ENCODE measurements around the gene DYNLL1. TPM values are rescaled to one million over a fixed set of nuclear protein-coding genes. Genes with fewer than 3 reads are reported as not detected.

The DYNLL1 gene
- total and polyA plus RNA-seq, 2 of the 13 experiments (the other 11 are each of a cell fraction or from before 2014, with no cell fraction given): 271 to 294 TPM

DNA sequence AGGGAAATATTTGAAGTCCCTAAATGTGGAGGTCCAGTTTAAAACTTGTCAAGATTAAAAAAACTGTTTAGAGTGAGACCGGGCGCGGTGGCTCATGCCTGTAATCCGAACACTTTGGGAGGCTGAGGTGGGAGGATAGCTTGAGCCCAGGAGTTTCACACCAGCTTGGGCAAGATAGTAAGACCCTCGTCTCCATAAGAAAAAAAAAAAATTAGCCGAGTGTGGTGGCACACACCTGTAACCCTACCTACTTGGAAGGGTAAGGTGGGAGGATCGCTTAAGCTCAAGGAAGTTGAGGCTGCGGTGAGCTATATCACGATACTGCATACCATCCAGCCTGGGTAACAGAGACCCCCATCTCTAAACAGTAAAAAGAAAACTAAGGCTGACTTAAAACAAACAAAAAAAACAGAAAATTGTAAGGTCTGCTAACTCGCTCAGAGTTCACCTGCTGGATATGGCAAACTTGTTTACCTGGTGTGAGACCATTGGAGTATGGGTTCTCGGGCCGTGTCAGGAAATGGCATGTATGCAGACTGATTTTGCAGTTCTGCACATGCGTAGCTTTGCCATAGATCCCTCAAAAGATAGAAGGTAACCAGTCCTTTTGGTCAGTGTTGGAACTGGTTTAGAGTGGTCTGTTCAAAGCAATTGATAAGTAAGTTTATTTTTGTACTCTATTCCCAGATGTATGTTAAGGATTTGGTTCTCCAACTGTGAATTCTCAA, 40.3 kb downstream of the DYNLL1 start (continued):
- TF ChIP-seq, protein P1, sequence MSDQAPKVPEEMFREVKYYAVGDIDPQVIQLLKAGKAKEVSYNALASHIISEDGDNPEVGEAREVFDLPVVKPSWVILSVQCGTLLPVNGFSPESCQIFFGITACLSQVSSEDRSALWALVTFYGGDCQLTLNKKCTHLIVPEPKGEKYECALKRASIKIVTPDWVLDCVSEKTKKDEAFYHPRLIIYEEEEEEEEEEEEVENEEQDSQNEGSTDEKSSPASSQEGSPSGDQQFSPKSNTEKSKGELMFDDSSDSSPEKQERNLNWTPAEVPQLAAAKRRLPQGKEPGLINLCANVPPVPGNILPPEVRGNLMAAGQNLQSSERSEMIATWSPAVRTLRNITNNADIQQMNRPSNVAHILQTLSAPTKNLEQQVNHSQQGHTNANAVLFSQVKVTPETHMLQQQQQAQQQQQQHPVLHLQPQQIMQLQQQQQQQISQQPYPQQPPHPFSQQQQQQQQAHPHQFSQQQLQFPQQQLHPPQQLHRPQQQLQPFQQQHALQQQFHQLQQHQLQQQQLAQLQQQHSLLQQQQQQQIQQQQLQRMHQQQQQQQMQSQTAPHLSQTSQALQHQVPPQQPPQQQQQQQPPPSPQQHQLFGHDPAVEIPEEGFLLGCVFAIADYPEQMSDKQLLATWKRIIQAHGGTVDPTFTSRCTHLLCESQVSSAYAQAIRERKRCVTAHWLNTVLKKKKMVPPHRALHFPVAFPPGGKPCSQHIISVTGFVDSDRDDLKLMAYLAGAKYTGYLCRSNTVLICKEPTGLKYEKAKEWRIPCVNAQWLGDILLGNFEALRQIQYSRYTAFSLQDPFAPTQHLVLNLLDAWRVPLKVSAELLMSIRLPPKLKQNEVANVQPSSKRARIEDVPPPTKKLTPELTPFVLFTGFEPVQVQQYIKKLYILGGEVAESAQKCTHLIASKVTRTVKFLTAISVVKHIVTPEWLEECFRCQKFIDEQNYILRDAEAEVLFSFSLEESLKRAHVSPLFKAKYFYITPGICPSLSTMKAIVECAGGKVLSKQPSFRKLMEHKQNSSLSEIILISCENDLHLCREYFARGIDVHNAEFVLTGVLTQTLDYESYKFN (CRISPR knock-in tag; conservative IDR thresholded peaks at IDR 0.05): peak; percentile 36; the same call in 1 of the 2 replicates
- TF ChIP-seq ARID4A (CRISPR knock-in tag; IDR thresholded peaks at IDR 0.05; ENCODE audit: borderline replicate concordance): peak; percentile 51; the same call in 1 of the 2 replicates
- TF ChIP-seq FOXA3 (CRISPR knock-in tag; IDR thresholded peaks at IDR 0.05): peak; percentile 47; the same call in 1 of the 2 replicates
- TF ChIP-seq RBM22 (optimal IDR thresholded peaks at IDR 0.05; ENCODE audit: low read length): no peak
- TF ChIP-seq, protein P2, sequence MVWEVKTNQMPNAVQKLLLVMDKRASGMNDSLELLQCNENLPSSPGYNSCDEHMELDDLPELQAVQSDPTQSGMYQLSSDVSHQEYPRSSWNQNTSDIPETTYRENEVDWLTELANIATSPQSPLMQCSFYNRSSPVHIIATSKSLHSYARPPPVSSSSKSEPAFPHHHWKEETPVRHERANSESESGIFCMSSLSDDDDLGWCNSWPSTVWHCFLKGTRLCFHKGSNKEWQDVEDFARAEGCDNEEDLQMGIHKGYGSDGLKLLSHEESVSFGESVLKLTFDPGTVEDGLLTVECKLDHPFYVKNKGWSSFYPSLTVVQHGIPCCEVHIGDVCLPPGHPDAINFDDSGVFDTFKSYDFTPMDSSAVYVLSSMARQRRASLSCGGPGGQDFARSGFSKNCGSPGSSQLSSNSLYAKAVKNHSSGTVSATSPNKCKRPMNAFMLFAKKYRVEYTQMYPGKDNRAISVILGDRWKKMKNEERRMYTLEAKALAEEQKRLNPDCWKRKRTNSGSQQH (CRISPR knock-in tag; IDR thresholded peaks at IDR 0.05; ENCODE audit: low read depth): 0 out of 2 replicates have a peak, but pooled peaks have one; percentile 39
- no peak for TF ChIP-seq HMG20A (CRISPR knock-in tag; IDR thresholded peaks at IDR 0.05; ENCODE audit: borderline replicate concordance)
- TF ChIP-seq ZBTB7B (CRISPR knock-in tag; IDR thresholded peaks at IDR 0.05): no peak
- peak; percentile 74; the same call in 1 of the 2 replicates for TF ChIP-seq ZNF770 (CRISPR knock-in tag; IDR thresholded peaks at IDR 0.05)
- TF ChIP-seq FOXA1 (IDR thresholded peaks at IDR 0.05): no peak
- 0 out of 2 replicates have a peak, but pooled peaks have one; percentile 15 for TF ChIP-seq FOXA1 (CRISPR knock-in tag; IDR thresholded peaks at IDR 0.05)
